ENCODE measurements around the gene CELF6.

- TF ChIP-seq CTCF (IDR thresholded peaks at IDR 0.05) (no peak), POLR2A (IDR thresholded peaks at IDR 0.05) (no peak)
Observed at GRCh38 chr15:72276326-72276700, 43.6 kb downstream of the CELF6 start.

Measured in lower leg skin (tissue), 3 donors.